Loucy (cell line): ENCODE measurements around the gene PRLR.

Source experiments
- H2AFZ ChIP-seq: fragments of 200-600 bp; sonication (generic); 2 replicates; pipeline ENCODE4 v1.6.0; 2016; ENCODE audit warnings: antibody characterized with exemption, mild to moderate bottlenecking, low read length, moderate library complexity
- H3F3A ChIP-seq: fragments of 200-600 bp; 2 replicates; pipeline ENCODE4 v1.6.0; 2016; ENCODE audit warnings: antibody characterized with exemption, low read depth, mild to moderate bottlenecking
- H3K27me3 ChIP-seq: fragments of 200-600 bp; sonication (generic); 2 replicates; pipeline ENCODE4 v1.6.1; 2014; ENCODE audit warnings: low read length, mild to moderate bottlenecking; ENCODE audit not compliant: insufficient read depth, poor library complexity, severe bottlenecking
- H3K36me3 ChIP-seq: fragments of 200-600 bp; sonication (generic); 2 replicates; pipeline ENCODE4 v1.6.1; 2016; ENCODE audit warnings: low read length; ENCODE audit not compliant: insufficient read depth
- H3K4me1 ChIP-seq: fragments of 200-600 bp; sonication (generic); 2 replicates; pipeline ENCODE4 v1.5.1; 2014; ENCODE audit warnings: low read length, mild to moderate bottlenecking; ENCODE audit not compliant: insufficient read depth, poor library complexity, severe bottlenecking
- H3K4me2 ChIP-seq: fragments of 200-600 bp; sonication (generic); 2 replicates; pipeline ENCODE4 v1.6.0; 2014; ENCODE audit warnings: antibody characterized with exemption, low read length, low read depth, mild to moderate bottlenecking; ENCODE audit not compliant: poor library complexity, severe bottlenecking
- H3K4me3 ChIP-seq: fragments of 200-600 bp; sonication (generic); 2 replicates; pipeline ENCODE4 v1.5.1; 2014; ENCODE audit warnings: low read length, mild to moderate bottlenecking, mixed read lengths; ENCODE audit not compliant: poor library complexity, severe bottlenecking
- H3K79me2 ChIP-seq: fragments of 200-600 bp; sonication (generic); 2 replicates; pipeline ENCODE4 v1.6.1; 2014; ENCODE audit warnings: low read length; ENCODE audit not compliant: insufficient read depth
- H3K9ac ChIP-seq: fragments of 200-600 bp; sonication (generic); 2 replicates; pipeline ENCODE4 v1.6.0; 2014; ENCODE audit warnings: mild to moderate bottlenecking, low read depth, low read length, moderate library complexity; ENCODE audit not compliant: poor library complexity, severe bottlenecking
- H3K9me2 ChIP-seq: fragments of 200-600 bp; sonication (generic); replicated peaks from 2 replicates; pipeline ENCODE4 v1.6.1; 2016; ENCODE audit warnings: low read depth, low read length, mixed read lengths
- H3K9me3 ChIP-seq: fragments of 200-600 bp; sonication (generic); 2 replicates; pipeline ENCODE4 v1.6.1; 2014; ENCODE audit warnings: mild to moderate bottlenecking, antibody characterized with exemption, low read length, low read depth; ENCODE audit not compliant: insufficient read depth
- H4K20me1 ChIP-seq: fragments of 200-600 bp; sonication (generic); 2 replicates; pipeline ENCODE4 v1.6.0; 2014; ENCODE audit warnings: antibody characterized with exemption, low read length, mild to moderate bottlenecking; ENCODE audit not compliant: insufficient read depth, poor library complexity, severe bottlenecking
- EZH2phosphoT487 ChIP-seq: fragments of 200-600 bp; IDR thresholded peaks from 2 replicates; pipeline ENCODE4 v1.6.1; 2018; ENCODE audit warnings: antibody characterized with exemption, mild to moderate bottlenecking, moderate library complexity, borderline replicate concordance
- TF ChIP-seq, protein P1 (sequence below): fragments of 200-600 bp; sonication (generic); conservative IDR thresholded peaks from 2 replicates; pipeline ENCODE4 v1.5.1; 2014; ENCODE audit warnings: mild to moderate bottlenecking, antibody characterized with exemption, low read length

PRLR gene

DNA sequence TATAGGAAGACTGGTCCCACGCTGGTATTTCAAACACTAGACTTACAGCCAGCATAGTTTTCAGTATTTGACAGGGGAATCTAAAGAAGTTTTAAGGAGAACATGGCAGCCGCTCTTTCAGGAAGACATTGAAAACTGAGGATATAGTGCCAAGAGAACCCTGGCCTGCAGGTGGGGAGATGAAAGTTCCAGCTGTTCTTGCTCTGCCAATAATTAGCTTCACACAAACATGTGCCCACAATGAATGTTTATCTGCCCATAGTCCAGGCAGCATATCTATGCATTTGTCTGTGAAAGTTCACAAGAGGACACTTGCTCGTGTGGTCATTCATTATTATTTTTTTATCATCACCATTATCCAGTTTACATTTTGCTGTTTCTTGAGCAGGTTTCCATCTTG lies 134.9 kb downstream of the PRLR start:
- H3K27me3 ChIP-seq = no peaks in the 10 kb centered on the region
- H3F3A ChIP-seq = no peaks in the 10 kb centered on the region
- H4K20me1 ChIP-seq = no peaks in the 10 kb centered on the region
- H3K9me2 ChIP-seq = no peaks in the 10 kb centered on the region
- peaks cover 28% of the 10 kb centered on the region for H3K4me1 ChIP-seq
- no peaks in the 10 kb centered on the region for H3K79me2 ChIP-seq
- H3K4me2 ChIP-seq = no peak overlapping the region
- no peak overlapping the region for H2AFZ ChIP-seq
- no peaks in the 10 kb centered on the region for H3K9me3 ChIP-seq
- no peaks in the 10 kb centered on the region for H3K36me3 ChIP-seq
- H3K9ac ChIP-seq = no peak overlapping the region
- no peak for TF ChIP-seq EZH2phosphoT487
- H3K4me3 ChIP-seq = no peak overlapping the region

- Histone ChIP-seq H3K36me3 (no peaks in the 10 kb centered on the region), H3K9me3 (no peaks in the 10 kb centered on the region), H3K9ac (no peak overlapping the region), H3F3A (no peaks in the 10 kb centered on the region), H3K79me2 (no peaks in the 10 kb centered on the region), H3K4me3 (no peak overlapping the region), H3K9me2 (no peaks in the 10 kb centered on the region), H3K4me1 (peaks cover 30% of the 10 kb centered on the region), H3K4me2 (no peak overlapping the region), H3K27me3 (no peaks in the 10 kb centered on the region), H2AFZ (no peak overlapping the region), H4K20me1 (no peaks in the 10 kb centered on the region)
- no peak for TF ChIP-seq EZH2phosphoT487
- TF ChIP-seq, protein P1, sequence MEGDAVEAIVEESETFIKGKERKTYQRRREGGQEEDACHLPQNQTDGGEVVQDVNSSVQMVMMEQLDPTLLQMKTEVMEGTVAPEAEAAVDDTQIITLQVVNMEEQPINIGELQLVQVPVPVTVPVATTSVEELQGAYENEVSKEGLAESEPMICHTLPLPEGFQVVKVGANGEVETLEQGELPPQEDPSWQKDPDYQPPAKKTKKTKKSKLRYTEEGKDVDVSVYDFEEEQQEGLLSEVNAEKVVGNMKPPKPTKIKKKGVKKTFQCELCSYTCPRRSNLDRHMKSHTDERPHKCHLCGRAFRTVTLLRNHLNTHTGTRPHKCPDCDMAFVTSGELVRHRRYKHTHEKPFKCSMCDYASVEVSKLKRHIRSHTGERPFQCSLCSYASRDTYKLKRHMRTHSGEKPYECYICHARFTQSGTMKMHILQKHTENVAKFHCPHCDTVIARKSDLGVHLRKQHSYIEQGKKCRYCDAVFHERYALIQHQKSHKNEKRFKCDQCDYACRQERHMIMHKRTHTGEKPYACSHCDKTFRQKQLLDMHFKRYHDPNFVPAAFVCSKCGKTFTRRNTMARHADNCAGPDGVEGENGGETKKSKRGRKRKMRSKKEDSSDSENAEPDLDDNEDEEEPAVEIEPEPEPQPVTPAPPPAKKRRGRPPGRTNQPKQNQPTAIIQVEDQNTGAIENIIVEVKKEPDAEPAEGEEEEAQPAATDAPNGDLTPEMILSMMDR = no peak
These were observed 135.3 kb downstream of the PRLR start for GRCh38 chr5:35094948-35095347.

- Histone ChIP-seq H2AFZ (peak overlapping the region; percentile 50), H3K79me2 (no peaks in the 10 kb centered on the region), H3K9me2 (no peaks in the 10 kb centered on the region), H3K9me3 (no peaks in the 10 kb centered on the region), H3K36me3 (no peaks in the 10 kb centered on the region), H3K9ac (peak overlapping the region; percentile 28), H3K4me3 (peak overlapping the region; percentile 35), H4K20me1 (no peaks in the 10 kb centered on the region), H3K4me1 (peaks cover 31% of the 10 kb centered on the region), H3F3A (no peaks in the 10 kb centered on the region), H3K4me2 (peak overlapping the region; percentile 57), H3K27me3 (no peaks in the 10 kb centered on the region)
- no peak for TF ChIP-seq EZH2phosphoT487
- TF ChIP-seq, protein P1 = no peak
These were observed 137.6 kb downstream of the PRLR start for GRCh38 chr5:35092703-35093102.

DNA sequence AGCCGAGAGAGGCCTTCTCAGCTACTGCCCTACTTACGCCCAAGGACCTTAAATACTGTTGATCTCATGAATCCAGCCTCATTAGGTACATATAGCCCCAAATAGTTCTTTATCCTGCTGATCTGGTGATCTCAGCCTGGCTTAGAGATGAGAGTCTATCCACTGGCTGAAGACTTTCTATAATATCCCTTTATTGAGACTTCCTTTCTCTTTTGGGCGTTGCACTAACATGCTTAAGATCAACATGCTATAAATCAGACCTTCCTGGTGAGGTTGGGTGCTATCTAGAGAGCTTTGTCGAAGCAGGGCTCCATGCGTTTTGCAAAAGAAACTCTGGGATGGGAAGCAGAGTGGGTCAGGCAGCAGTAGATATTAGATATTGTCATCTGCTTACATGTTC lies 138.6 kb downstream of the PRLR start:
- H3K9me2 ChIP-seq = no peaks in the 10 kb centered on the region
- peak overlapping the region; percentile 28 for H3K9ac ChIP-seq
- no peaks in the 10 kb centered on the region for H4K20me1 ChIP-seq
- H3K36me3 ChIP-seq = no peaks in the 10 kb centered on the region
- TF ChIP-seq, protein P1 = no peak
- H3K27me3 ChIP-seq = no peaks in the 10 kb centered on the region
- peaks cover 31% of the 10 kb centered on the region for H3K4me1 ChIP-seq
- H3K79me2 ChIP-seq = no peaks in the 10 kb centered on the region
- H3K4me2 ChIP-seq = peak overlapping the region; percentile 57
- no peak overlapping the region for H2AFZ ChIP-seq
- no peaks in the 10 kb centered on the region for H3F3A ChIP-seq
- no peak overlapping the region for H3K4me3 ChIP-seq
- no peaks in the 10 kb centered on the region for H3K9me3 ChIP-seq
